NCI-H187 (cell line): ENCODE measurements around the gene NCKAP5L.
"Not testable (repeated sequence)": the region's sequence is repeated elsewhere in the genome, so short reads cannot be mapped to it uniquely, and the experiment has no call there.

ENCODE experiments used
- DNase-seq, 2 experiments: peaks; one replicate each; lab custom pipeline; 2025; lab: John Stamatoyannopoulos, UW

NCKAP5L gene

GRCh38 chr12:49798248-49798647 lies 30.0 kb downstream of the NCKAP5L start:
- DNase-seq, result no peak

GRCh38 chr12:49797449-49797776 lies 30.8 kb downstream of the NCKAP5L start:
- DNase-seq, result no peak

- no peak for DNase-seq
Observed at GRCh38 chr12:49796606-49797448, 31.4 kb downstream of the NCKAP5L start.

- no peak for DNase-seq
Observed at GRCh38 chr12:49796155-49796554, 32.1 kb downstream of the NCKAP5L start.

- no peak for DNase-seq
Observed at GRCh38 chr12:49795654-49796105, 32.5 kb downstream of the NCKAP5L start.

- no peak for DNase-seq
Observed at GRCh38 chr12:49794811-49795653, 33.2 kb downstream of the NCKAP5L start.

- DNase-seq, result no peak
Observed at GRCh38 chr12:49794021-49794420, 34.2 kb downstream of the NCKAP5L start.

- DNase-seq, result no peak
Observed at GRCh38 chr12:49793620-49794019, 34.6 kb downstream of the NCKAP5L start.

GRCh38 chr12:49792976-49793580 lies 35.1 kb downstream of the NCKAP5L start:
- no peak for DNase-seq

- DNase-seq, result no peak
Observed at GRCh38 chr12:49792181-49792970, 35.8 kb downstream of the NCKAP5L start.

GRCh38 chr12:49791700-49792099 lies 36.5 kb downstream of the NCKAP5L start:
- DNase-seq, result no peak

GRCh38 chr12:49790741-49791555 lies 37.3 kb downstream of the NCKAP5L start:
- DNase-seq, result no peak

GRCh38 chr12:49789992-49790391 lies 38.2 kb downstream of the NCKAP5L start:
- no peak for DNase-seq

- no peak for DNase-seq
Observed at GRCh38 chr12:49787672-49788071, 40.5 kb downstream of the NCKAP5L start.

- DNase-seq, result no peak
Observed at GRCh38 chr12:49784756-49785409, 43.3 kb downstream of the NCKAP5L start.

GRCh38 chr12:49783917-49784676 lies 44.1 kb downstream of the NCKAP5L start:
- DNase-seq, result no peak

- DNase-seq, result not testable (repeated sequence)
Observed at GRCh38 chr12:49780914-49781313, 47.3 kb downstream of the NCKAP5L start.

- no peak for DNase-seq
Observed at GRCh38 chr12:49779581-49779980, 48.6 kb downstream of the NCKAP5L start.
